ENCODE data around the gene DTNA.

Gene DTNA

GRCh38 chr18:34738175-34738894, 28.2 kb downstream of the DTNA start:
- DNase-seq (ENCODE audit: low read depth) = peak; percentile 90
- TF ChIP-seq, protein P1, sequence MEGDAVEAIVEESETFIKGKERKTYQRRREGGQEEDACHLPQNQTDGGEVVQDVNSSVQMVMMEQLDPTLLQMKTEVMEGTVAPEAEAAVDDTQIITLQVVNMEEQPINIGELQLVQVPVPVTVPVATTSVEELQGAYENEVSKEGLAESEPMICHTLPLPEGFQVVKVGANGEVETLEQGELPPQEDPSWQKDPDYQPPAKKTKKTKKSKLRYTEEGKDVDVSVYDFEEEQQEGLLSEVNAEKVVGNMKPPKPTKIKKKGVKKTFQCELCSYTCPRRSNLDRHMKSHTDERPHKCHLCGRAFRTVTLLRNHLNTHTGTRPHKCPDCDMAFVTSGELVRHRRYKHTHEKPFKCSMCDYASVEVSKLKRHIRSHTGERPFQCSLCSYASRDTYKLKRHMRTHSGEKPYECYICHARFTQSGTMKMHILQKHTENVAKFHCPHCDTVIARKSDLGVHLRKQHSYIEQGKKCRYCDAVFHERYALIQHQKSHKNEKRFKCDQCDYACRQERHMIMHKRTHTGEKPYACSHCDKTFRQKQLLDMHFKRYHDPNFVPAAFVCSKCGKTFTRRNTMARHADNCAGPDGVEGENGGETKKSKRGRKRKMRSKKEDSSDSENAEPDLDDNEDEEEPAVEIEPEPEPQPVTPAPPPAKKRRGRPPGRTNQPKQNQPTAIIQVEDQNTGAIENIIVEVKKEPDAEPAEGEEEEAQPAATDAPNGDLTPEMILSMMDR (conservative IDR thresholded peaks at IDR 0.05; ENCODE audit: low read depth, low read length) = no peak
- H3K4me3 ChIP-seq (ENCODE audit: low read length) = peak overlapping the region; percentile 6

- no peak overlapping the region for H3K4me3 ChIP-seq (ENCODE audit: low read length)
- TF ChIP-seq, protein P1 (conservative IDR thresholded peaks at IDR 0.05; ENCODE audit: low read depth, low read length) = no peak
- DNase-seq (ENCODE audit: low read depth) = no peak
These were observed 30.0 kb downstream of the DTNA start for GRCh38 chr18:34740101-34740500.

DNA sequence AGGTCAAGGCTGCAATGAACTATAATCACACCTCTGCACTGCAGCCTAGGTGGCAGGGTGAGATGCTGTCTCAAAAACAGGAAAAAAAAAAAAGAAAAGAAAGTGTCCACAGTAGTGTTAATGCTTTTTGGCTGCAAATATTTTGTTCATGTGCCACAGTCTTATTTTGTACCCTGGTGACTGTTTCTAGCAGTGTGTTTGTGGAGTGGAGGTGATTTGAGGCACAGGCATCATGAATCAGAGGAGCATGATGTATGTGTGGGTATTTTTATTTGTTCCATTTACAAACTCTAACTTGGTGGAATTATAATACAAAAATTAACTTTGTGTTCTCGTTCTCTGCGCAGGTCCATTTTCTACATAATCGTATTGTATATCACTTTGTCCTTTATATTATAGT, 30.6 kb downstream of the DTNA start:
- no peak overlapping the region for H3K4me3 ChIP-seq (ENCODE audit: low read length)
- TF ChIP-seq, protein P1 (conservative IDR thresholded peaks at IDR 0.05; ENCODE audit: low read depth, low read length) = no peak
- DNase-seq (ENCODE audit: low read depth) = no peak

- no peak for DNase-seq (ENCODE audit: low read depth)
- TF ChIP-seq, protein P1 (conservative IDR thresholded peaks at IDR 0.05; ENCODE audit: low read depth, low read length) = no peak
- no peak overlapping the region for H3K4me3 ChIP-seq (ENCODE audit: low read length)
These were observed 31.3 kb downstream of the DTNA start for GRCh38 chr18:34741401-34741800.

- TF ChIP-seq, protein P1 (conservative IDR thresholded peaks at IDR 0.05; ENCODE audit: low read depth, low read length) = no peak
- H3K4me3 ChIP-seq (ENCODE audit: low read length) = no peak overlapping the region
- no peak for DNase-seq (ENCODE audit: low read depth)
These were observed 32.8 kb downstream of the DTNA start for GRCh38 chr18:34742891-34743341.

- TF ChIP-seq, protein P1 (conservative IDR thresholded peaks at IDR 0.05; ENCODE audit: low read depth, low read length) = no peak
- DNase-seq (ENCODE audit: low read depth) = no peak
- H3K4me3 ChIP-seq (ENCODE audit: low read length) = no peak overlapping the region
These were observed 34.5 kb downstream of the DTNA start for GRCh38 chr18:34744569-34744968.

DNA sequence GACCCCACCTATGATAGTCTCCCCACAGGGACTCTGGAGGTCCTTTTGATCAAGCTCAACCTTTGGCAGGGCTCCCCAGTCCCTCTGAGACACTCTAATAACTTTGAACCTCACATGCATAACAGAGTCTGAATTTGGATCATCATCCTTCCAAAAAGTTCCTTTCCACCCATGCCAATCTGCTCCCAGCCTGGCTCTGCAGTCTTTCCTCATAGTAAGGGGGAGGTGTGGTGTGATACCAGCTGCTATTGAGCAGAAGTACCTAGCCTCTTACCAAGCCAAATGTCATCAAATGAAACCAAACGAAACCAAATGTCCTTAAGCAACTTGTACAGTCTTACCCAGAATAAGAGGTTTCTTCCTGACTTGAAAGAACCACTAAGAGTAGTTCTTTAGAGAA, 36.5 kb downstream of the DTNA start:
- no peak overlapping the region for H3K4me3 ChIP-seq (ENCODE audit: low read length)
- DNase-seq (ENCODE audit: low read depth) = no peak
- TF ChIP-seq, protein P1 (conservative IDR thresholded peaks at IDR 0.05; ENCODE audit: low read depth, low read length) = no peak

All from retinal pigment epithelial cell (primary cell).